ENCODE data around the gene IWS1. TPM values are rescaled to one million over a fixed set of nuclear protein-coding genes. Genes with fewer than 3 reads are reported as not detected.
"Not testable (repeated sequence)": the region's sequence is repeated elsewhere in the genome, so short reads cannot be mapped to it uniquely, and the experiment has no call there.

IWS1 gene
- total RNA-seq, 1 experiment from 2014 or later, result 49.8 TPM

GRCh38 chr2:127561371-127561770 lies 35.1 kb upstream of the IWS1 start:
- DNase-seq (ENCODE audit: extremely low read depth, low read depth), result no peak

- no peak for DNase-seq (ENCODE audit: extremely low read depth, low read depth)
Measured at GRCh38 chr2:127560931-127561280, 34.6 kb upstream of the IWS1 start.

- no peak for DNase-seq (ENCODE audit: extremely low read depth, low read depth)
Measured at GRCh38 chr2:127560201-127560930, 34.1 kb upstream of the IWS1 start.

GRCh38 chr2:127559454-127559853 lies 33.2 kb upstream of the IWS1 start:
- DNase-seq (ENCODE audit: extremely low read depth, low read depth), result no peak

- no peak for DNase-seq (ENCODE audit: extremely low read depth, low read depth)
Measured at GRCh38 chr2:127558911-127559310, 32.6 kb upstream of the IWS1 start.

- DNase-seq (ENCODE audit: extremely low read depth, low read depth), result no peak
Measured at GRCh38 chr2:127552846-127553245, 26.6 kb upstream of the IWS1 start.

- no peak for DNase-seq (ENCODE audit: extremely low read depth, low read depth)
Measured at GRCh38 chr2:127552336-127552735, 26.0 kb upstream of the IWS1 start.

GRCh38 chr2:127551221-127551930 lies 25.1 kb upstream of the IWS1 start:
- DNase-seq (ENCODE audit: extremely low read depth, low read depth), result no peak

GRCh38 chr2:127546797-127547196 lies 20.5 kb upstream of the IWS1 start:
- DNase-seq (ENCODE audit: extremely low read depth, low read depth), result no peak

- DNase-seq (ENCODE audit: extremely low read depth, low read depth), result no peak
Measured at GRCh38 chr2:127545796-127546195, 19.5 kb upstream of the IWS1 start.

GRCh38 chr2:127545189-127545588 lies 18.9 kb upstream of the IWS1 start:
- no peak for DNase-seq (ENCODE audit: extremely low read depth, low read depth)

- not testable (repeated sequence) for DNase-seq (ENCODE audit: extremely low read depth, low read depth)
Measured at GRCh38 chr2:127543013-127543501, 16.8 kb upstream of the IWS1 start.

GRCh38 chr2:127542231-127542630 lies 15.9 kb upstream of the IWS1 start:
- no peak for DNase-seq (ENCODE audit: extremely low read depth, low read depth)

GRCh38 chr2:127541809-127542208 lies 15.5 kb upstream of the IWS1 start:
- DNase-seq (ENCODE audit: extremely low read depth, low read depth), result no peak

- DNase-seq (ENCODE audit: extremely low read depth, low read depth), result no peak
Measured at GRCh38 chr2:127537644-127538043, 11.4 kb upstream of the IWS1 start.

- no peak for DNase-seq (ENCODE audit: extremely low read depth, low read depth)
Measured at GRCh38 chr2:127536707-127537541, 10.6 kb upstream of the IWS1 start.

GRCh38 chr2:127535918-127536317 lies 9.6 kb upstream of the IWS1 start:
- no peak for DNase-seq (ENCODE audit: extremely low read depth, low read depth)

- no peak for DNase-seq (ENCODE audit: extremely low read depth, low read depth)
Measured at GRCh38 chr2:127535422-127535901, 9.2 kb upstream of the IWS1 start, which contains the start of gene MYO7B. TSS of gene MYO7B (plus strand) at chr2:127535683. CDS start at chr2:127559723, 24,040 bp downstream.

- no peak for DNase-seq (ENCODE audit: extremely low read depth, low read depth)
Measured at GRCh38 chr2:127532296-127532695, 6.0 kb upstream of the IWS1 start.

- DNase-seq (ENCODE audit: extremely low read depth, low read depth), result no peak
Measured at GRCh38 chr2:127531221-127531648, 4.9 kb upstream of the IWS1 start.
